ENCODE measurements around the gene DCAF12L1. TPM values are rescaled to one million over a fixed set of nuclear protein-coding genes. Genes with fewer than 3 reads are reported as not detected.

Gene DCAF12L1
- total RNA-seq, result 2.2 TPM in 1 of 2 replicates, not detected in the other

DNA sequence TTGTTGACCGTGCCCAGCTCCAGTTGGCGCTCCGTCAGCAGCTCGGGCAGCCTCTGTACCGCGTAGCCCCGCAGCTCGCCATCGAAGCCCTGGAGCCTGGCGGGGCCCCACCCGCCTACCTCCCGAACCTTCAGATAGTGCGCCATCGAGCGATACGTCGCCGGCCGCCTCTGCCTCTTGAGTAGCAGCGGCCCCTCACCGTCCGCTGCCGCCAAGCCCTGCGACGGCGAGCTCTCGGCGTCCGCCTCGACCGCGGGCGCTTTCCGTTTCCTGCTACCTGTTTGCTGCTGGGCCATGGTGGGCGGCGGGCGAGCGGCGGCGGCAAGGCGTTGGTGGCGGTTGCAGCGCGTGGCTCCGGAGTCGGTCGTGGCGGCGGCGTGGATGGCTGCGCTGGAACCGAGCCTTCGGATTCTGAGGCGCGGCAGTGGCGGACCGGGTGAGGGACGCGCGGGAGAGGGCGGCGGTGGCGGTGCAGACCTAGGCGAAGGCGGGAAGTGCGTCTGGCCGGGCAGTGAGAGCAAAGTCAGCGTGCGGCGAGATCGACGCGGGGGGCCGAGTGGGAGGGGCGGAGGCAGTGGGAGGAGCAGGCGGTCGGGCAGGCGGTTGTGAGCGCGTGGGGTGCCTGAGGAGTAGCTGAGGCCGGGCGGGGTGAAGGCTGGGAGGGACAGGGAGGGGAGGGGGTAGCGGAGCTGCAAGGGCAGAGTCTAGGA, at the start of gene DCAF12L1:
Gene DCAF12L1 (minus strand): TSS at position 502 of the 710 bp plus-strand sequence. CDS start 206 bp downstream, at position 296.

Measured in tracheal epithelial cell (primary cell).